Measurements from ENCODE around the gene LURAP1L. TPM values are rescaled to one million over a fixed set of nuclear protein-coding genes. Genes with fewer than 3 reads are reported as not detected.

Gene LURAP1L
- total and polyA plus RNA-seq, 3 donors from 2014 or later, result 0.31 to 3.0 (median 0.74) TPM

- Histone ChIP-seq H3K27me3 (no peaks in the 10 kb centered on the region), H3K4me3 (no peak overlapping the region), H3K4me1 (no peaks in the 10 kb centered on the region), H3K36me3 (ENCODE audit: low read depth, missing control alignments) (no peaks in the 10 kb centered on the region), H3K9me3 (no peaks in the 10 kb centered on the region), H3K27ac (no peak overlapping the region)
- 95 to 97% methylated on average over 2 of the region's 2 CpGs for WGBS, 2 donors
- intact Hi-C loops (cut with DNase I; ENCODE audit: low total_unique reads), result no loop called here
- TF ChIP-seq CTCF (IDR thresholded peaks at IDR 0.05), result no peak
- TF ChIP-seq POLR2A (IDR thresholded peaks at IDR 0.05), result no peak
- no peak for DNase-seq
Observed at GRCh38 chr9:12854221-12854620, 79.4 kb downstream of the LURAP1L start.

- H3K9me3 ChIP-seq, result no peaks in the 10 kb centered on the region
- no peaks in the 10 kb centered on the region for H3K27me3 ChIP-seq
- no peaks in the 10 kb centered on the region for H3K36me3 ChIP-seq (ENCODE audit: low read depth, missing control alignments)
- intact Hi-C loops (cut with DNase I; ENCODE audit: low total_unique reads), result no loop called here
- TF ChIP-seq CTCF (IDR thresholded peaks at IDR 0.05), result no peak
- no peak for TF ChIP-seq POLR2A (IDR thresholded peaks at IDR 0.05)
- H3K4me3 ChIP-seq, result no peak overlapping the region
- no peaks in the 10 kb centered on the region for H3K4me1 ChIP-seq
- WGBS, 2 donors, result 89 to 96% methylated on average over 4 of the region's 4 CpGs
- no peak for DNase-seq
- H3K27ac ChIP-seq, result no peak overlapping the region
Observed at GRCh38 chr9:12855066-12855465, 80.2 kb downstream of the LURAP1L start.

DNA sequence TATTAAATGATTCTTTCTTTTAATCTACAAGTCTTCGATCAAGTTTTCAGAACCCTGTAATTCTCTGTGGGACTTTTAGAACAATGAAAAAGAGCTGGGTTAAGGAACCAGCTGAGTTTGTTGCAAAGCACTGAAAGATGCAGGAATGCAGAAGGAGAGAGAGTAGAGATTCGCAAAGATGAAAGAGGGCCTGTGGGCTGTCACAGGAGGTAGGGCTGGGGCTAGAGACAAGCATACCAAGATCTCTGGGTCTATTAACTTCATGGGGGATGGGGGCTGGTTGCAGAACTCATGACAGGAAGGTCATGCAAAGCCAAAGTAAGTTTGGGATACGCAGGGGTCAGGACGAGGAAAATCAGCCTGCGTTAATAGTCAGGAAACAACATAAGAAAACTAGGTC, 81.8 kb downstream of the LURAP1L start:
- no peaks in the 10 kb centered on the region for H3K36me3 ChIP-seq (ENCODE audit: low read depth, missing control alignments)
- no peaks in the 10 kb centered on the region for H3K9me3 ChIP-seq
- H3K27me3 ChIP-seq, result no peaks in the 10 kb centered on the region
- no peaks in the 10 kb centered on the region for H3K4me1 ChIP-seq
- H3K27ac ChIP-seq, result no peak overlapping the region
- H3K4me3 ChIP-seq, result no peak overlapping the region
- TF ChIP-seq POLR2A (IDR thresholded peaks at IDR 0.05) (no peak), CTCF (IDR thresholded peaks at IDR 0.05) (no peak)
- intact Hi-C loops (cut with DNase I; ENCODE audit: low total_unique reads), result no loop called here
- WGBS, 2 donors, result 61 to 78% methylated on average over 5 of the region's 5 CpGs
- no peak for DNase-seq

- no peak for DNase-seq
- no peaks in the 10 kb centered on the region for H3K9me3 ChIP-seq
- H3K27ac ChIP-seq, result no peak overlapping the region
- no peaks in the 10 kb centered on the region for H3K27me3 ChIP-seq
- H3K36me3 ChIP-seq (ENCODE audit: low read depth, missing control alignments), result no peaks in the 10 kb centered on the region
- TF ChIP-seq CTCF (IDR thresholded peaks at IDR 0.05) (no peak), POLR2A (IDR thresholded peaks at IDR 0.05) (no peak)
- H3K4me3 ChIP-seq, result no peak overlapping the region
- intact Hi-C loops (cut with DNase I; ENCODE audit: low total_unique reads), result no loop called here
- no peaks in the 10 kb centered on the region for H3K4me1 ChIP-seq
- WGBS, 2 donors, result 92 to 96% methylated on average over 5 of the region's 5 CpGs
Observed at GRCh38 chr9:12859704-12860251, 85.0 kb downstream of the LURAP1L start.

DNA sequence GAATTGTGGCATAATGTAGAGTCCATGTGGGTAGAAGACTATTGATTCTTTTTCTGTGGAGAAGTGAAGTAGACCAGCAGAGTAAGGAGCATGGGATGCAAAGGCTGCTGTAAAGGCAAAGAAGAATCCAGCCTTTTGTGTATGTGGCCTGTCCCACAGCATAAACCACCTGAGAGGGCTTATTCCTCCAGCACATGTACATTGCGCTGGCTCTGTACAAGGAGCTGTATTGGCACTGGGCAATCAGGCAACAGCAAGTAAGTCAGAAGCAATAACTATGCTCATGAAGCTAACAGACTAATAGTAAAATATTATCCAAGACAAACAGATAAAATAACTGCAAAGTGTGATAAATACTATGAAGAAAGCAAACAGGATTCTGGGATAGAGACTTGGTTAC, 86.2 kb downstream of the LURAP1L start:
- WGBS, 2 donors, result 80 to 100% methylated on average over 1 of the region's 1 CpG
- Histone ChIP-seq H3K36me3 (ENCODE audit: low read depth, missing control alignments) (no peaks in the 10 kb centered on the region), H3K9me3 (no peaks in the 10 kb centered on the region), H3K27me3 (no peaks in the 10 kb centered on the region), H3K4me3 (no peak overlapping the region), H3K4me1 (no peaks in the 10 kb centered on the region), H3K27ac (no peak overlapping the region)
- TF ChIP-seq POLR2A (IDR thresholded peaks at IDR 0.05) (no peak), CTCF (IDR thresholded peaks at IDR 0.05) (no peak)
- intact Hi-C loops (cut with DNase I; ENCODE audit: low total_unique reads), result no loop called here
- no peak for DNase-seq
